Lower leg skin (tissue), 4 donors: ENCODE data around the gene ARHGAP44. TPM values are rescaled to one million over a fixed set of nuclear protein-coding genes. Genes with fewer than 3 reads are reported as not detected.

Experiments
- DNase-seq, 2 donors: peaks; one replicate each; pipeline ENCODE4 v3.0.0-alpha.2; 2019; ENCODE audit warnings: low spot score in 2 of 2
- H3K4me3 ChIP-seq: fragments of 200-600 bp; sonication (generic); 2 replicates; pipeline ENCODE4 v1.5.1; 2017; ENCODE audit warnings: mild to moderate bottlenecking, low read depth; ENCODE audit not compliant: poor library complexity, severe bottlenecking
- POLR2A ChIP-seq, 2 donors: fragments of 450-650 bp; IDR thresholded peaks; one replicate each; pipeline ENCODE4 v1.6.1; 2016 to 2017; ENCODE audit warnings: antibody characterized with exemption in 2 of 2, mild to moderate bottlenecking in 1 of 2, moderate library complexity in 1 of 2
- WGBS, 2 donors: methylation state at CpG; one replicate each; pipeline ENCODE4 v1.1.5; 2018; 5-methylcytosine and 5-hydroxymethylcytosine counted together
- intact Hi-C: fragments of 100-400 bp; cut with DNase I; formaldehyde crosslinking; loops from one replicate; pipeline ENCODE4 v1.15.0; 2023; ENCODE audit warnings: low total_unique reads
- total RNA-seq, 4 donors: library from RNA; depleted of rRNA; stranded (reverse); fragments of >200 nt; gene quantifications; one replicate each; pipeline ENCODE4 v1.1.0, GENCODE V29; 2016
- TF ChIP-seq, protein P1 (sequence below), 3 donors: fragments of 450-650 bp; IDR thresholded peaks; one replicate each; pipeline ENCODE4 v1.5.1; 2016; ENCODE audit warnings: antibody characterized with exemption in 3 of 3, mild to moderate bottlenecking in 3 of 3, moderate library complexity in 2 of 3

ARHGAP44 gene
- total RNA-seq, 4 donors from 2014 or later = 2.9 to 8.0 (median 3.0) TPM

DNA sequence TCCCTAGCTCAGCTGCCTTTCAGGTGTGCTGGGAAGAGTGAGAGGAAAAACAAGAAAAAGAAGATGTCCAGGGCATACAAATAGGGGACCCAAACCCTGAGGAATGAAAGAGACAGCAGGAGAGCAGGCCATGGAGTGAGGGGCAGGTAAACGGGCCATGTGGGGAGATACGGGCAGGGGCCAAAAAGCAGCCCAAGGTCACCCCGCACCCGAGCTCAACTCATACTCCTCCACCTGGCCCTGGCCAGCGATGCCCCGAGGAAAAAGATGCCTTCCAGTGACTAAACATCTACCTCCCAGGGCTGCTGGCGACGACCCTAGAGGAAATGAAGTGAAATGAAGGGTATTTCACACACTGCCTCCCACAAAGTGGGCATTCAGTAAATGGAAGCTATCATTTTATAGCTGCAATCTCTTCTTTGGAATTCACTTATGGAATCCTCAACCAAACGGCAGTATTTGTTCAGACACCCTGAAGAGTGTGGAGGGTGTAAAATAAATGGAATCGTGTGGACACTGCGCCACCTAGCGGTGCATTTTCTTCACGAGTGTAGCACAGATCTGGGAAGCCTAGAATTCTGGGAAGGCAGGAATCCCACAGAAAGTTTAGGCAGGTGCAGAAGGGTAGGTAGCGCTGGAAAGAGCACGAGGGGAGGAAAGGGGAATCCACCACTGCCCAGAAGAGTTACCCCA is 213.6 kb downstream of the ARHGAP44 start:
- intact Hi-C loops = no loop called here
- no peak for TF ChIP-seq POLR2A (IDR thresholded peaks at IDR 0.05)
- TF ChIP-seq, protein P1, sequence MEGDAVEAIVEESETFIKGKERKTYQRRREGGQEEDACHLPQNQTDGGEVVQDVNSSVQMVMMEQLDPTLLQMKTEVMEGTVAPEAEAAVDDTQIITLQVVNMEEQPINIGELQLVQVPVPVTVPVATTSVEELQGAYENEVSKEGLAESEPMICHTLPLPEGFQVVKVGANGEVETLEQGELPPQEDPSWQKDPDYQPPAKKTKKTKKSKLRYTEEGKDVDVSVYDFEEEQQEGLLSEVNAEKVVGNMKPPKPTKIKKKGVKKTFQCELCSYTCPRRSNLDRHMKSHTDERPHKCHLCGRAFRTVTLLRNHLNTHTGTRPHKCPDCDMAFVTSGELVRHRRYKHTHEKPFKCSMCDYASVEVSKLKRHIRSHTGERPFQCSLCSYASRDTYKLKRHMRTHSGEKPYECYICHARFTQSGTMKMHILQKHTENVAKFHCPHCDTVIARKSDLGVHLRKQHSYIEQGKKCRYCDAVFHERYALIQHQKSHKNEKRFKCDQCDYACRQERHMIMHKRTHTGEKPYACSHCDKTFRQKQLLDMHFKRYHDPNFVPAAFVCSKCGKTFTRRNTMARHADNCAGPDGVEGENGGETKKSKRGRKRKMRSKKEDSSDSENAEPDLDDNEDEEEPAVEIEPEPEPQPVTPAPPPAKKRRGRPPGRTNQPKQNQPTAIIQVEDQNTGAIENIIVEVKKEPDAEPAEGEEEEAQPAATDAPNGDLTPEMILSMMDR (IDR thresholded peaks at IDR 0.05) = peak in 1 of 3 donors; percentile 48
- H3K4me3 ChIP-seq = no peak overlapping the region
- DNase-seq = peak; percentile 72 to 94
- WGBS, 2 donors = 40 to 42% methylated on average over 15 of the region's 15 CpGs

GRCh38 chr17:13003454-13003851 is 214.2 kb downstream of the ARHGAP44 start:
- 69 to 74% methylated on average over 9 of the region's 9 CpGs for WGBS, 2 donors

DNA sequence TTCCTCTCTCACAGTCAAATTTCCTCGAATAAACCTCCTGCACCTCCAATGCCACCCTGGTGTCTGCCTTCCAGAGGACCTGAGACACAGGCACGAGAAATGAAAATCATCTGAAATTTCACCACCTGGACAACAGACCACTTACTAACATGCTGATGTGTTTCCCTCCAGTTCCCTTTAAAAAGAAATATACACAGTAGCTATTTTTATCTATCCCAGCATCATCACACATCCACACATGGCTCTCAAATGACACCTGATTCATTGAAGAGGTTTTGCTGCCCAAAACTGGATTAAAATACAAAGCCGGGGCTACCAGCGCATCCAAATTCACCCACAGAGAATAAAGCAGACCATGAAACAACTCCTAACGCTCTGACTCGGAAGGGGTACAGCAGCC is 214.6 kb downstream of the ARHGAP44 start:
- WGBS, 2 donors = 87 to 88% methylated on average over 6 of the region's 6 CpGs
- no peak for TF ChIP-seq POLR2A (IDR thresholded peaks at IDR 0.05)
- TF ChIP-seq, protein P1 (IDR thresholded peaks at IDR 0.05) = no peak

More at GRCh38 chr17:13003454-13003851, 214.2 kb downstream of the ARHGAP44 start:
- intact Hi-C loops = no loop called here
- no peak overlapping the region for H3K4me3 ChIP-seq
- no peak for TF ChIP-seq POLR2A (IDR thresholded peaks at IDR 0.05)
- TF ChIP-seq, protein P1 (IDR thresholded peaks at IDR 0.05) = no peak
- no peak for DNase-seq

DNA sequence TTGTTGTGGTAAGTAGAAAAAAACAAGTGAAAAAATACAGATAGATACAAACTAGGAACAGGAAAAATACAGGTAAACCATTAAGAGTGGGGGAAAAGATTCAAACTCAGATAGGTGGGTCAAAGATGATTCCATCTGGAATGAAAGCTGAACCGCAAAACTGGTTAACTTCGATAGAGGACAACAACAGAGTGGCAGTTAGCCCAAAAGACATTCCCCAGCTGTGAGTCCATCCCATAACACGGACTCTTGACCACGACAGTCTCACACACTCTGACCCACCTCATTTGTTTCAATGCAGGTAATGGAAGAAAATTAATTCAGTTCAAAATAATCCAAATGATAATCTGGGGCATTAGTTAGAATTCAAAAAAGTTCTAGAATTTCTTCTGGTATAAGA is 215.0 kb downstream of the ARHGAP44 start:
- TF ChIP-seq, protein P1 (IDR thresholded peaks at IDR 0.05) = no peak
- no peak for TF ChIP-seq POLR2A (IDR thresholded peaks at IDR 0.05)
- intact Hi-C loops = no loop called here

More for the DNA sequence above, 214.6 kb downstream of the ARHGAP44 start:
- intact Hi-C loops = no loop called here
- DNase-seq = no peak
- H3K4me3 ChIP-seq = no peak overlapping the region

GRCh38 chr17:13005530-13005929 is 216.2 kb downstream of the ARHGAP44 start:
- WGBS, 2 donors = 95 to 98% methylated on average over 6 of the region's 6 CpGs
- TF ChIP-seq, protein P1 (IDR thresholded peaks at IDR 0.05) = no peak
- no peak for TF ChIP-seq POLR2A (IDR thresholded peaks at IDR 0.05)
- no peak overlapping the region for H3K4me3 ChIP-seq
- intact Hi-C loops = no loop called here
- DNase-seq = no peak

More for the DNA sequence above, 215.0 kb downstream of the ARHGAP44 start:
- WGBS, 2 donors = 81 to 86% methylated on average over 4 of the region's 4 CpGs
- no peak overlapping the region for H3K4me3 ChIP-seq
- DNase-seq = no peak
